ENCODE measurements around the gene USP9Y. TPM values are rescaled to one million over a fixed set of nuclear protein-coding genes. Genes with fewer than 3 reads are reported as not detected.

USP9Y gene
- total RNA-seq, 4 donors from 2014 or later, result 0.04 to 17.2 (median 5.4) TPM

DNA sequence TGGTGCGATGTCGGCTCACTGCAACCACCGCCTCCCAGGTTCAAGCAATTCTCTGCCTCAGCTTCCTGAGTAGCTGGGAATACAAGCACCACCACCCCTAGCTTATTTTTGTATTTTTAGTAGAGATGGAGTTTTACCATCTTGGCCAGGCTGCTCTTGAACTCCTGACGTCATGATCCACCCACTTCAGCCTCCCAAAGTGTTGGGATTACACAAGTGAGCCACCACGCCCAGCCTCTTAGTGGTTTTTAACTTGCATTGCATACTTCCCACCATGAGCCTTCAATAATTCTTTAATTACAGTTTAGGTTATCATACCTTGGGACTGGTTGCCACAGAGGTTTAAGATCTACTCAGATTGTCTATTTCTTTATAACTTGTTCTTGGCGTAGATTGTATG is 14.3 kb downstream of the USP9Y start:
- 90% methylated on average over 6 of the region's 6 CpGs; no CpG with 5 or more reads in 1 of the 2 donors for WGBS, 2 donors
- no peak for TF ChIP-seq POLR2A (IDR thresholded peaks at IDR 0.05)
- TF ChIP-seq, protein P1, sequence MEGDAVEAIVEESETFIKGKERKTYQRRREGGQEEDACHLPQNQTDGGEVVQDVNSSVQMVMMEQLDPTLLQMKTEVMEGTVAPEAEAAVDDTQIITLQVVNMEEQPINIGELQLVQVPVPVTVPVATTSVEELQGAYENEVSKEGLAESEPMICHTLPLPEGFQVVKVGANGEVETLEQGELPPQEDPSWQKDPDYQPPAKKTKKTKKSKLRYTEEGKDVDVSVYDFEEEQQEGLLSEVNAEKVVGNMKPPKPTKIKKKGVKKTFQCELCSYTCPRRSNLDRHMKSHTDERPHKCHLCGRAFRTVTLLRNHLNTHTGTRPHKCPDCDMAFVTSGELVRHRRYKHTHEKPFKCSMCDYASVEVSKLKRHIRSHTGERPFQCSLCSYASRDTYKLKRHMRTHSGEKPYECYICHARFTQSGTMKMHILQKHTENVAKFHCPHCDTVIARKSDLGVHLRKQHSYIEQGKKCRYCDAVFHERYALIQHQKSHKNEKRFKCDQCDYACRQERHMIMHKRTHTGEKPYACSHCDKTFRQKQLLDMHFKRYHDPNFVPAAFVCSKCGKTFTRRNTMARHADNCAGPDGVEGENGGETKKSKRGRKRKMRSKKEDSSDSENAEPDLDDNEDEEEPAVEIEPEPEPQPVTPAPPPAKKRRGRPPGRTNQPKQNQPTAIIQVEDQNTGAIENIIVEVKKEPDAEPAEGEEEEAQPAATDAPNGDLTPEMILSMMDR (IDR thresholded peaks at IDR 0.05), result no peak
- no peak overlapping the region for H3K4me3 ChIP-seq (ENCODE audit: low read depth, poor library complexity, severe bottlenecking)
- DNase-seq (ENCODE audit: low spot score in 2 of 2), result no peak
- intact Hi-C loops (cut with DNase I; ENCODE audit: low total_unique reads), result no loop called here

DNA sequence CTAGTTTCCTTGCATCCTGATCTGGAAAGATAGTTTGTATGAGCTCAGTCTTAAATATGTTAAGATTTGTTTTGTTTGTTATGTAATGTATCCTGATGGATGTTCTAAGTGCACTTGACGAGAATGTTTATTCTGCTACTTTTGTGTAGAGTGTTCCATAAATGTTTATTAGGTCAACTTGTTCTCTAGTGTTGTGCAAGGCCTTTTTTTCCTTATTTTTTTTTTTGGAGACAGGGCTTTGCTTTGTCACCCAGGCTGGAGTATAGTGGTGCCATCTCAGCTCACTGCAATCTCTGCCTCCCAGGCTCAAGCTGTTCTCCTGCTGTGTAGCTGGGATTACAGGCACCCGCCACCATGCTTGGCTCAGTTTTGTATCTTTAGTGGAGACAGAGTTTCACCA is 28.7 kb downstream of the USP9Y start:
- 95% methylated on average over 2 of the region's 2 CpGs; no CpG with 5 or more reads in 1 of the 2 donors for WGBS, 2 donors
- intact Hi-C loops (cut with DNase I; ENCODE audit: low total_unique reads), result no loop called here
- DNase-seq (ENCODE audit: low spot score in 2 of 2), result no peak
- TF ChIP-seq, protein P1 (IDR thresholded peaks at IDR 0.05), result no peak
- no peak for TF ChIP-seq POLR2A (IDR thresholded peaks at IDR 0.05)
- no peak overlapping the region for H3K4me3 ChIP-seq (ENCODE audit: low read depth, poor library complexity, severe bottlenecking)

DNA sequence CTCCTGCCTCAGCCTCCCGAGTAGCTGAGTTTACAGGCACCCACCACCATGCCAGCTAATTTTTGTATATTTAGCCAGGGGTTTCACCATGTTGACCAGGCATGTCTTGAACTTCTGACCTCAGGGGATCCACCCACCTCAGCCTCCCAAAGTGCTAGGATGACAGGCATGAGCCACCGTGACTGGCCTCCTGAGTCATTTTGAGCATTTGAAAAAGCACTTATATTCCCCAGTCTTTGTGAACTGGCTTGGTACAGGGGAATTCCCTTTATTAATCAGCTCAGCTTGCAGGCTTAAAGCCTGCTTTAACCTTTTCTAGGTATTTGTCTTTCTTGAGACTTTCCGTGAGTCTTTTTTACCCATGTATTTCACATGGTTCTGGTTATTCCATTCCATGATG is 32.6 kb downstream of the USP9Y start:
- intact Hi-C loops (cut with DNase I; ENCODE audit: low total_unique reads), result no loop called here
- no peak overlapping the region for H3K4me3 ChIP-seq (ENCODE audit: low read depth, poor library complexity, severe bottlenecking)
- DNase-seq (ENCODE audit: low spot score in 2 of 2), result no peak
- WGBS, 2 donors, result 74% methylated on average over 3 of the region's 3 CpGs; no CpG with 5 or more reads in 1 of the 2 donors
- TF ChIP-seq, protein P1 (IDR thresholded peaks at IDR 0.05), result no peak

DNA sequence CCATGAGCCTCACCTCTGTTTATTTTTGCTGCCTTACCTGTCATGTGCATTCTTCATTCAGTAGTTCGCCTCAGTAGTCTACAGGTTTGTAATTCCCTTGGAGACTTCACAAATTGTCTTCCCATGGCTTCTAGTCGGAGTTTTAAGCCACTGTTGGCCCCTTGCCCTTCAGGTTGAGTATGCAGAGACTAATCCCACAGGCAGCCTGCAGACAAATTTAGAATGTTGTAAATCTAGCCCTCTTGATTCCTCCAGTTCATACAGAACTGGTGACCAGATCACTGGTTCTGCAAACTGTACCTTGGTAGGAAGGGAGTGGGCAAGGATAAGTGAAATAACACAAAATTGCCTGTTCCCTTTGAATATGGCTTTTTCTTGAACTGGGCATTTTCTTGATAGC is 33.0 kb downstream of the USP9Y start:
- 75% methylated on average over 2 of the region's 2 CpGs; no CpG with 5 or more reads in 1 of the 2 donors for whole genome bisulfite sequencing, 2 donors
- no peak for TF ChIP-seq POLR2A (IDR thresholded peaks at IDR 0.05)
- TF ChIP-seq, protein P1 (IDR thresholded peaks at IDR 0.05), result no peak
- no peak for DNase-seq (ENCODE audit: low spot score in 2 of 2)
- no peak overlapping the region for H3K4me3 ChIP-seq (ENCODE audit: low read depth, poor library complexity, severe bottlenecking)
- intact Hi-C loops (cut with DNase I; ENCODE audit: low total_unique reads), result no loop called here

DNA sequence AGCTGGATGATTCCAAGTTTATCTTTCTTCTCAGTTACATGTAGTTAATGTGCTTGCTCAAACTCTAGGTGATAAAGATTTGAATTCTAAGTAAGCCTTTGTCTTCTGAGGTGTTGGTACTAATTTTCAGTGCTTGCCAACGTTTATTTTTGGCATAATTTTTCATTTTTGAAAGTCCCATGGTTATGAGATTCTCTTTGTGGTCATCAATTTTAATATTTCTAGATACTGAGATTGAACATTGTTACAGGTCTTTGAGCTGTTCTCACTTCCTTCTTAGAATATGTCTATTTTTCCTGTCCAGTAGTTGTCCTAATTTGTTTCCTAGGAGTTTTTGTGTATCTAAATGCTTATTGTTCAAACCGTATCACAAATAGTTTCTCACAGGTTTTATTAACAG is 40.4 kb downstream of the USP9Y start:
- intact Hi-C loops (cut with DNase I; ENCODE audit: low total_unique reads), result no loop called here
- no peak for DNase-seq (ENCODE audit: low spot score in 2 of 2)
- TF ChIP-seq, protein P1 (IDR thresholded peaks at IDR 0.05), result no peak
- TF ChIP-seq POLR2A (IDR thresholded peaks at IDR 0.05), result no peak
- H3K4me3 ChIP-seq (ENCODE audit: low read depth, poor library complexity, severe bottlenecking), result no peak overlapping the region
- WGBS, 2 donors, result 62% methylated on average over 2 of the region's 2 CpGs; no CpG with 5 or more reads in 1 of the 2 donors

DNA sequence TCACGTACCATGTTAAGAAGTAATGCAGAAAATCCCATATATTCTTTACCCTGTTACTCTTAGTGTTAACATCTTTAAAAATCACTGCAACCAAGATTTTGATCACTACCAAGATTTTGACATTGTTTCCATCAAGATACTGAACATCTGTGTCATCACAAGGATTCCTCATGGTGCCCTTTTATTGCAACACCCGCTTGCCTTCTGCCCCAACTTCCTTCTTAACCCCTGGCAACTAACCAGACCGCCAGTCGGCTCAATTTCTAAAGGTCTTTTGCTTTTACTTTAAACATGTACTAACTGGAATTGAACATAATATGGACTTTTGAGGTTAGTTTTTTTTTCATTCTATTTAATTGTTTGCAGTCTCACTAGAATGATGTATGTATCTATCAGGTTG is 41.7 kb downstream of the USP9Y start:
- DNase-seq (ENCODE audit: low spot score in 2 of 2), result no peak
- intact Hi-C loops (cut with DNase I; ENCODE audit: low total_unique reads), result no loop called here
- 85% methylated on average over 4 of the region's 4 CpGs; no CpG with 5 or more reads in 1 of the 2 donors for WGBS, 2 donors
- H3K4me3 ChIP-seq (ENCODE audit: low read depth, poor library complexity, severe bottlenecking), result no peak overlapping the region
- TF ChIP-seq POLR2A (IDR thresholded peaks at IDR 0.05), result no peak
- TF ChIP-seq, protein P1 (IDR thresholded peaks at IDR 0.05), result no peak

All from lower leg skin (tissue), 4 donors.